ENCODE measurements around the gene SORCS3.

SORCS3 gene

DNA sequence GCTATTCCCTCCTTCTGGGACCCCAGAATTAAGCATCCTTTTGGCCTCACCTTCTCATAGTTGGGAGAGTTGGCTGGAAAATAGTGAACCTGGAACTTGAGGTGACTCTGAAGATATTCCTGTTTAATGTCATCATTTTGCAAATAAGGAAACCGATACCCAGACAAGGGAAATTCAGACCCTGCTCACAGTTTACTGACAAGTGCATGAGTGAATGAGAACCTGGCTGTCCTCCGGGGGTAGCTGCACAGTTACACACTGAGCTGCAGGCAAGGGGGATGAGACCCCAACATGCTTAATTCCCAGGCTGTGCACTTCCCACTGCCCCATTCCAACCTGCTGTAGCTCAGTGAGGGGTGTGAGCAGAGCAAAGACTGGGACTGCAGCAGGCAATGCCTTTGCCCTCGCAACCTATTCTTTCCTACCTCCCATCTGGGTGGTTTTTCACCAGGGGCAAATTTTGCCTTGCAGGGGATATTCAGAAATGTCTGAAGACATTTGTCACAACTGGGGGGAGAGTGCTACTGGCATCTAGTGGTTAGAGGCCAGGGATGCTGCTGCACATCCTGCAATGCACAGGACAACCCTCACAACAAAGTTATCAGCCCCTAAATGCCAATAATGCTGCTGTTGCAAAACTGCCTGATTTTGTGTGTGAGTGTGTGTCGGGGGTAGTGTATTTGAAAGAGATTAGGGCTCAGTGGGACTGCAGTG is 136.2 kb downstream of the SORCS3 start:
- Mint-ChIP-seq H3K36me3 (ENCODE audit: low read depth) (no peaks in the 10 kb centered on the region), H3K27ac (no peak overlapping the region), H3K4me3 (no peak overlapping the region), H3K4me1 (peaks cover 9% of the 10 kb centered on the region), H3K9me3 (no peaks in the 10 kb centered on the region), H3K27me3 (ENCODE audit: low read depth, poor library complexity) (peaks cover 25% of the 10 kb centered on the region)
- no peak for DNase-seq
- no peak for TF ChIP-seq CTCF (IDR thresholded peaks at IDR 0.05)

DNA sequence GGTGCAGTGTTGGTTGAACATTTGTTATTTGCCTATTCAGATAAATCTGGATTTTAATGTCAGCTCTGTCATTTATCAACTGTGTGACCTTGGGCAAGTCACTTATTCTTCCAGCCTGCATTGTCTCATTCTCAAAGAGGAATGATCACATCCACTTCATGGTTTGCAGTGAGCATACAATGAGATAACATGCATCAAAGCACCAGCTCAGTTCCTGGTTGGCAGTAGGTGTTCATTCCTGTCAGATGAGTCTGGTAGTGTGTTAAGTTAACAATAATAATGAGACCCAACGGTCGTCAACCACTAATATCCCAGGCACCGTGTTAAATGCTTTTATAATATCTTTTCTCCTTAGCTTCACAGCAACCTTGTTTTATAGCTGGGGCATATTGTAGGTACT is 137.3 kb downstream of the SORCS3 start:
- no peak for TF ChIP-seq CTCF (IDR thresholded peaks at IDR 0.05)
- no peak overlapping the region for H3K4me3 Mint-ChIP-seq
- no peaks in the 10 kb centered on the region for H3K9me3 Mint-ChIP-seq
- H3K27ac Mint-ChIP-seq, result no peak overlapping the region
- peaks cover 25% of the 10 kb centered on the region for H3K27me3 Mint-ChIP-seq (ENCODE audit: low read depth, poor library complexity)
- no peak for DNase-seq
- no peaks in the 10 kb centered on the region for H3K36me3 Mint-ChIP-seq (ENCODE audit: low read depth)
- peaks cover 9% of the 10 kb centered on the region for H3K4me1 Mint-ChIP-seq

- TF ChIP-seq CTCF (IDR thresholded peaks at IDR 0.05), result no peak
- Mint-ChIP-seq H3K27me3 (ENCODE audit: low read depth, poor library complexity) (peaks cover 21% of the 10 kb centered on the region), H3K4me3 (no peak overlapping the region), H3K36me3 (ENCODE audit: low read depth) (no peaks in the 10 kb centered on the region), H3K27ac (no peak overlapping the region), H3K4me1 (peaks cover under 1% of the 10 kb centered on the region), H3K9me3 (no peaks in the 10 kb centered on the region)
- DNase-seq, result no peak
Measured at GRCh38 chr10:104779701-104780100, 138.6 kb downstream of the SORCS3 start.

DNA sequence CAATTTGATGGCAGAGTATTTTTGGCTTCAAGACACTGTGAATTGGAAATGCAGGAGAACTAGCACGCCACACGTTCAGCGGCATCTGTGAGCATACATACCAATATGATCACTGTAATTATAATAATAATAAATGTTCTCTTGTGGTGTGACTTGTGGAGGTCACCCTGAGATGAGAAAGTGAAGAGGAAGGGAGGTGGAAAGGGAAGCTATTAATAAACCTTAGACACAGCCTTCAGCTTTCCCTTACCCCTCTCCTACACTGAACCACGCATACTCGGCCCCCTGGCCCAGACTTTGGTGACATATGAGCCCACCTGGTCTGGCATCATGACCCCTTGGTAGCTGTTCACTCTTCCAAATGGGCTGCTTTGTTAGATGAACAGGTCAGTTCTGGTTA is 139.1 kb downstream of the SORCS3 start:
- Mint-ChIP-seq H3K27ac (no peak overlapping the region), H3K4me1 (no peaks in the 10 kb centered on the region), H3K9me3 (no peaks in the 10 kb centered on the region), H3K4me3 (no peak overlapping the region), H3K27me3 (ENCODE audit: low read depth, poor library complexity) (peaks cover 21% of the 10 kb centered on the region), H3K36me3 (ENCODE audit: low read depth) (no peaks in the 10 kb centered on the region)
- DNase-seq, result no peak
- no peak for TF ChIP-seq CTCF (IDR thresholded peaks at IDR 0.05)

DNA sequence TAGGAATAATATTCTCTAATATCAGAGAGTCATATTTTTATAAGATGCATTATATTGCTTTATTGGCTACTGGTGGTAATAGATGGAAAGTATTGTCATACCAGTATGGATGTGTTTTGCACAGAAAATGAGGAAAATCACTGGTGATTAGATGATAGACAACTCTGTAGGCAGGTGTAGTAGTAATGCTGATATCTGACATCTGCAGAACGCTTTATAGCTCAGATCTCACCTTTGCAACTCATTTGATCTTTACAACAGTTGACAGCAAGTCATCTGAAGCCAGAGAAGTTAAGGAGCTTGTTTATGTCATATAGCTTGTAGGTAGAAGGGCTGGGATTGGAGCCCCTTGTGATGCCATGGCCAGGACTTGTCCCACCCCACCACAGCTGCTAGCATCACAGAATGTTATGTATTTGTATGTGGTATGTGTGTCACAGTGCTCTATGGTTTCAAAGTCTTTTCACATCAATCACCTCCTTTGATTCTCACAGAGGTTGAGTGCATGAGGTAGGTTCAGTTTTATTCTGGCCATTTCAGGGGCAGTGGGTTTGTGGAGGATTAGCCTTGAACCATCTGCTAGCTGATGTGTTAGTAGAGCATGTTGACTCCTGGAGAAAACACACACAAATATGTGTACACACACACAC is 140.0 kb downstream of the SORCS3 start:
- TF ChIP-seq CTCF (IDR thresholded peaks at IDR 0.05), result no peak
- no peak for DNase-seq
- Mint-ChIP-seq H3K9me3 (no peaks in the 10 kb centered on the region), H3K36me3 (ENCODE audit: low read depth) (no peaks in the 10 kb centered on the region), H3K27me3 (ENCODE audit: low read depth, poor library complexity) (peaks cover 21% of the 10 kb centered on the region), H3K4me3 (no peak overlapping the region), H3K4me1 (no peaks in the 10 kb centered on the region), H3K27ac (no peak overlapping the region)

GRCh38 chr10:104784452-104784851 is 143.4 kb downstream of the SORCS3 start:
- Mint-ChIP-seq H3K36me3 (ENCODE audit: low read depth) (no peaks in the 10 kb centered on the region), H3K4me3 (no peak overlapping the region), H3K9me3 (no peaks in the 10 kb centered on the region), H3K27ac (no peak overlapping the region), H3K4me1 (no peaks in the 10 kb centered on the region), H3K27me3 (ENCODE audit: low read depth, poor library complexity) (peaks cover 7% of the 10 kb centered on the region)
- no peak for TF ChIP-seq CTCF (IDR thresholded peaks at IDR 0.05)
- DNase-seq, result no peak
